ENCODE measurements around the gene MRPS15.
"Not testable (repeated sequence)": the region's sequence is repeated elsewhere in the genome, so short reads cannot be mapped to it uniquely, and the experiment has no call there.

Gene MRPS15

GRCh38 chr1:36482724-36483388 is 18.7 kb upstream of the MRPS15 start, which contains the start of gene CSF3R:
Gene CSF3R (minus strand): TSS chr1:36482913. CDS start chr1:36479496, 3,417 bp downstream.
- no peak for DNase-seq

DNA sequence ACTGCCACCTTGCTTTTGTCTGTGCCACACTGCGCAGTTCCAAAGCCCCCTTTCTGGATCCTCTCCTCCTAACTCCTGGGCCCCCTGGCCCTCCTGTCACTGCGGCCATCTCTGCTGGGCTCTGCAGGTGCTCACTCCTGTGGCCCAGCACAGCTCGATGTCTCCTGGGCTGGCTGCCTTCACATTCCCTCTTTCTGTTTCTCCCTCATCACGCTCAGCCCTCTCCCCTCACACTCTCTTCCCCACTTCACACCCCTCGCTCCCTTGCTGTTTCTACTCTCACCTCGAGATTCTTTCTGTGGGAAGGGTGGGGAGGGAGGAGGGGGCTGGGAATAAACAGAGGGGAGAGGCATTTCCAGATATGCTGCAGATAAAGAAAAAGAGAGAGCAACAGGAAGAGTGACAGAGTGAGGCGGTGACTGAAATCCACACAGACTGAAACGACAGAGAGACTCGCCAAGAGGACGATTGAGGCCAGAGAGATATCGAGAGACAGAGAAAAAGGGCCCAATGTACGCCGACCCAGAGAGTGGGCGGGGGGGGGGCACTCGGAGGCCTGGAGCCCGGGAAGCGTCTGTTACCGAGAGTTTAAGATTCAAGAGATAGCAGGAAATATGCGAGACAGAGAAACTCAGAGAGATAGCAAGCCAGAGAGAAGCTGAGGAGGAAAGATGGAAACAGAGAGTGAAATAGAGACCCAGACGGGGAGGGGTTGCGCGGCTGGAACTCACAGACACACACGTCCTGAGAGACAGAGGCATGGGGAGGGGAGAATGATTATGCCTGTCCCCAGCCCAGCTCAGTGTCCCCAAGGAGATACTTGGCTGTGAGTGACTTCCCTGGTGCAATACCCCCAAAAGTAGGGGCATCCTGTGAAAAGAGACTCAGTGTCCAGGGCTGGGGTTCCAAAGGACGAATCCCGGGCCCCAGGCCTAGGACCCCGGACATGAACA is 17.9 kb upstream of the MRPS15 start:
- no peak for DNase-seq

DNA sequence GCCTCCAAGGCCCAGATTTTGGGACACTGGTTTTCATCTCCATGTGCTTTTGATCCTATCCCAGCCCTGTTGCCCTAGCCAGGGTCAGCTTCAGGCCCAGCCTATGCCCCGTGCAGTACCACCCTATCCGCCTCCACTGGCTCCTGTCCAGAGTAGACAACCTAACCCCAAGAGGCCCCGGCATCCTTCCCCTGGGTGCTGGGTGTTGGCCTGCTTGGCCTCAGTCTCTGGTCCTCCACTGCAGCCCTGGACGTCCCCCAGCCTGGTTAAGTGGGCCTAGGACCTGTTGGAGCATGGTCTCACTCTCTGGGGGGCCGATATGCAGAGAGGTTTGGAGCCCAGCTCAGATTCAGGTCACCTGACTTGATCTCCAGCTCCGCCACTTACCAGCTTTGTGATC is 16.9 kb upstream of the MRPS15 start:
- no peak for DNase-seq

DNA sequence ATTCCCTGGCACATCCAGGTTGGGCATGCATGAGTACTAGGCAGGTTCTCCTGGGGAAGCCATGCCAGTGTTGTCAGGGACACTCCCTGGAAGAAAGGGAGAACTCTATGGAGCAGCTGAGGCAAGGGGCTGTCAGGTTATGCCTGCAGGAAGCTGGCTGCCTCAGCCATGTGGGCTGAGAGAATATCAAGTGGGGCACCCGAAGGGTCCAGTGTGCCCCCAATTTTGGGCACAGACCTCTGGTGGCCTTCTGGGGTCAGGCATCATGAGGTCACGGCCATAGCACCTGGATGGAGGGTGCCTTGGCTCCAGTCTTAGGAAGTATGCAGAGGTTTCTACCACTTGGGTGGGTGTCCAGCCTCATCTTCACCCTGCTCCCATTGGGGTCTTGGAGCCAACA is 16.0 kb upstream of the MRPS15 start:
- DNase-seq = no peak

DNA sequence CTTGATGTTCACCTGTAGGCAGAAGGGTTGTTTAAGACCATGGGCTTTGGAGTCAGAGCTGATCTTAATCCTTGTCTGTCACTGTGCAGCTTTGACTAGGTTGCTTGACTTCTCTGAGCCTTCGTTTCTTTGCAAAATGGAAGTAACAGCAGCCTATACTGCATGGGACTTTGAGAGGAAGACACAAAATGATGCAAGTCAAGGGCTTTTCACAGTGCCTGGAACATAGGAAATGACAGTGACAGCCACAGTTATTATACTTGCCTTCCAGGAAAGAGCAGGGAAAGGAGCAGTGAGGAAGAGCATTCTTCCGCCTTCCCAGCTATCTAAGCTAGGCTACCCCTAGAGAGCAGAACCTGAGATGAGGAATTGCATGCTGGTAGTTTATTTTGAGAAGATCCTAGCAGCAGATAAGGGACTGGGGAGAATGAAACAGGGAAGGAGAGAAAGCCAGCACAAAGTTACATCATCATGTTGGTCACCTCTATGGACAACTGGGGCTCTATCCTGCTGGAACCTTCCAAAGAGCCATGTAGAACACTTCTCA is 15.4 kb upstream of the MRPS15 start:
- DNase-seq = no peak

DNA sequence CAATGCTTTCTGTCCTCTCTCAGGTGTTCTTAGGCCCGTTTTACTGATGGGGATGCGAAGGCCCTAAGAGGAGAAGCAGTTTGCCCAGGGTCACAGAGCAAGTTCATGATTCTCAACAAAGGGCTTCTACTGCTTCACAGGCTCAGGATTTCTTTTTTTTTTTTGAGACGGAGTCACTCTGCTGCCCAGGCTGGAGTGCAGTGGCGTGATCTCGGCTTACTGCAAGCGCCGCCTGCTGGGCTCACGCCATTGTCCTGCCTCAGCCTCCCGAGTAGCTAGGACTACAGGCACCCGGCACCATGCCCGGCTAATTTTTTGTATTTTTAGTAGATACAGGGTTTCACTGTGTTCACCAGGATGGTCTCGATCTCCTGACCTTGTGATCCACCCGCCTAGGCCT is 13.4 kb upstream of the MRPS15 start:
- not testable (repeated sequence) for DNase-seq

DNA sequence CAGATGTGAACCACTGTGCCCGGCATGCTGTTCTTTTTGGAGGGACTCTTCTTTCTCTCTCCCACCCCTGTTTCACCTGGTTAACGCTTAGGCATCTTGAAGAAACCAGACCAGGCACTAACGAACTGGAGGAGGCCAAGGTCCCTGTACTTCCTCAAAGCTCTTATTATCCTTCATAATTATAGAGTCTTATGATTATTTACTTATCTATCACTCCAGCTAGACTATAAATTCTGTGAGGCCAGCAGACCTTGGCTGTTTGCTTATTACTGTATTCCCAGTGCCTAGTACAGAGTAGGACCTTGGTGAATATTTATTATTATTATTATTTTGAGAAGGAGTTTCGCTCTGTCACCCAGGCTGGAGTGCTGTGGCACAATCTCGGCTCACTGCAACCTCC is 12.8 kb upstream of the MRPS15 start:
- no peak for DNase-seq

- DNase-seq = no peak
These were observed 11.9 kb upstream of the MRPS15 start for GRCh38 chr1:36475910-36476604.

GRCh38 chr1:36475341-36475740 is 11.2 kb upstream of the MRPS15 start:
- no peak for DNase-seq

DNA sequence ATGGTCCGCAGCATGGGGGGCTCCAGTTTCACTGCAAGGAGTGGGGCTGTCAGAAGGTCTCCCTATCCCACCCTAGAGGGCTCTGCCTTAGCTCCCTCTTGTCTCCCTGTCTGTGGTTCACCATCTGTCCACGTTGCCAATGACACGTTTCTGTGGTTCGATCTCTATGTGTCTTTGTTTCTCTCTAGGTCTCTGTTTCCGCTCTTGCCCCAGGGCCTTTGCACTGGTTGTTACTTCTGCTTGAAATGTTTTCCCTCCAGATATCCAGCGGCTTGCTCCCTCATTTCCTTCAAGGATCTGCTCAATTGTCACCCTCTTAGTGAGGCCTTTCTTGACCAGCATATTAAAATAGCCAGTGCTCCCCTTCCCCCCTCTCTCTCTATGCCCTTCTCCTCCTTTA is 8.5 kb upstream of the MRPS15 start:
- DNase-seq = no peak

DNA sequence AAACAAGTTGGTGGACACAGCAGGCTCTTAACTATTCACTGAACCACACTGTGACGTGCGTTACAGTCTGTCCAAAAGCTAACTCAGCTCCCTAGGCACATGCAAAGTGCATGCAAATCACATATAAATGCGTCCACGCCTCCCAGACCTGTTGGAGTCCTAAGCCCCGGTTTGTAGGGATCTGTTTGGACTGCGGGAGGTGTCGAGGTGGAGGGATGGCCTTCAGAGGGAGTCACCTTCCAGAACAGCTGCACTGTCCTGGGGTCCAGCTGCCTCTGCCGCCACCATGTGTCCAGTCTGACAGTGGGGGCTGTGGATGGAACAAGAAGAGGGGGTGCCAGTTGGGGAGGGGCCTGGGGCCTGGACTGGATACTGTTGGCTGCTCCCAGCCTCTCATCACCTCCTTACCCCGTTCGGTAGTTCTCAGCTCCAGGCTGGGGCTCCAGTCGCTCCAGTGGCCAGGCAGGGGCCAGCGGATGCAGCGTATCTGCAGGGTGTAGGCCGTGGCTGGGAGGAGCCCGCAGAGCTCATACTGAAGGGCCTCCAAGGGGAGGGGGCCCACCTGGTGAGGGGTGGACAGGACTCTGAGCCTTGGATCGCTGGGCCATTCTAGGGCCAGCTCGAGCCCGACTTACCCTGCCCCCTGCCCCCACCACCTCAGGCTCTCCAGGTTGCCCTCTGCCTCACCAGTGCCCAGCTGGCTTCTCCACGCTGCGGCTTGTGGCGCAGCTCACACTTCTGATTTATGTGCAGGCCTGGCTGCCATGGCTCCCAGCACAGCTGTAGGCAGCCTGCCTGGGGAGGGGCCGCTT is 7.9 kb upstream of the MRPS15 start:
- DNase-seq = no peak

GRCh38 chr1:36469163-36469562 is 5.0 kb upstream of the MRPS15 start:
- no peak for DNase-seq

- DNase-seq = no peak
These were observed 3.7 kb upstream of the MRPS15 start for GRCh38 chr1:36467700-36468455.

DNA sequence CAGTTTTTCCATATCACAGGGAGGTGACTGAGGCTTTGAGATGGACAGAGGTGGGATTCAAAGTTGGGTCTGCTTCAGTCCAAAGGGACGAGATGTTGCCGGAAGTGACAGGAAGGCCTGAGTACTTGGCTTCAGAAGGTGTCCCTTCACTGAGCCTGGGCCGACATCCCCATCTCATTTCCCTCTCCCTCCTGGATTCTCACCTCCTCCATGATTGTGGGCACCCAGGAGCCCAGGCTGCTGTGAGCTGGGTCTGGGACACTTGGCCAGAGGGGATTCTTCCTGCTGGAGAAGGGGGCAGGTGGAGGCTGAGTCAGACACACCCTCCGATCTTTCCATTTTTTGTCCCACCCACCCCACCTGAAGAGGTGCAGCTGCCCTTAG is 2.8 kb upstream of the MRPS15 start:
- DNase-seq = no peak

GRCh38 chr1:36466370-36467026 is 2.3 kb upstream of the MRPS15 start:
- DNase-seq = no peak

DNA sequence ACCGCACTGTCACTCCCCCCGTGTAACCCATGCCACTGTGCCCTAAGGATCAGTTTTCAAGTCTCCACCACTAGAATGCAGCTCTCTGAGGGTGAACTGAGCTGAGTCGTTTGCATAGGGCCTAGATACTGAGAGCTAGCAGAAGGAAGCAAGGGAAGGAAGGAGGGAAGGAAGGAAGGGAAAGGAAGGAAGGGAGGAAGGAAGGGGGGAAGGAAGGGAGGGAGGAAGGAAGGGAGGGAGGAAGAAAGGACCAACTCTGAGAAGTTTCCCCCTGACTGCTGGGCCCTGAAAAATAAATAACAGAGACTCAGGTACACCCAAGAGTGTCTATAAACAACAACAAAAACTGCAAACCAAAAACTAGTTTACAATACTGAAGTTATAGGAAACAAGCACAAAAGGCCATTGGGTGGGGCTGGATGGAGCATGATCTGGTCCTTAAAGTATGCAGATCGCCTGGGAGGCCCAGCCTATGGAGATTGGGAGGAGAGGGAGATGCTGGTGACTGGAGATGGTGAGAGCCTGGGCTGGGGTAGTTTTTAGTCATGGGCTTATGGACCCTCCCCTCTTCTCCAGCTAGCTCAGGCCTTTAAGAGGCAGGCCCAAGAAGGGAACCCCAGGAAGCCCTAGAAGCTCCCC is 1.7 kb upstream of the MRPS15 start:
- DNase-seq = no peak

- no peak for DNase-seq
These were observed 615 bp upstream of the MRPS15 start for GRCh38 chr1:36464605-36465393.

DNA sequence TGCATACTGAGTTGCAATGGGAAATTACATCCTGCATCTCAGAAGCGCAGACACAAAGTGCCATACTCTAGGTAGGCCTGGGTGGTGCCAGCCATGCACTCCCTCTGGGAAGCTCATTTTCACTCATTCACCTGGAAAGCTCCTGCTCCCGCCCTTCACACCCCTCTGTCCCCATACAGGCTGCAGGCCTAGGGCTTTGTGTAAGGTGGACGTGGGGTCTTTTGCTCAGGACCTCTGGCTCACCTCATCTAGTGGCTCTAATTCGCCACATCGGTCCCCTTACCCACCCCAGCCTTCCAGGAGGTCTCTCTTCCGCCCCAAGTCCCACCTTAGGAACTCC is 751 bp downstream of the MRPS15 start:
- DNase-seq = no peak

- no peak for DNase-seq
These were observed 5.3 kb downstream of the MRPS15 start for GRCh38 chr1:36458910-36459309.

DNA sequence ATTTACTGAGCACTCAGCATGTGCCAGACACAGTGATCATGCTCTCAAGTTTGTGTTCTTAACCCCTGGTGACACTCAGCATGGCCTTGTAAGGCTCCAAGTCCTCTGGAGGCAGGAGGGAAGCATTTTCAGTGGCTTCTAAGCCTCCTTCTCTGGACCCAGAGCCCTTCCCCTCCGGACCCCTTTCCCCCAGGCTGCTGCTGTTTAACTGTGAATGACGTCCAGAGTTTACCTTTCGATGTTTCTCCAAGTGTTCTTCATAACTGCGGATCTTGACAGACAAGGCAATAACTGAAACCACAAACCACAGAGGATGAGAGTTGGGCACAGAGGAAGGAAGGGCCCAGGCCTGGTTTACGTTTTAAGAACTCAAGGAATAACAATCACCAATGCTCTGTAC is 6.5 kb downstream of the MRPS15 start:
- DNase-seq = no peak

All from SIG-M5 (cell line).